GM12878 (cell line): ENCODE results near the gene DNAJA1. TPM values are rescaled to one million over a fixed set of nuclear protein-coding genes. Genes with fewer than 3 reads are reported as not detected.
A peak's percentile ranks its signal among the peaks of the same experiment; 100 is the strongest.

Experiments
- ATF3 ChIP-seq: IDR thresholded peaks from 2 replicates; pipeline ENCODE4 v1.6.1; 2011; ENCODE audit warnings: low read depth, mild to moderate bottlenecking, low read length, moderate library complexity, borderline replicate concordance; ENCODE audit errors: extremely low read depth
- ATF7 ChIP-seq: fragments of 450-650 bp; IDR thresholded peaks from 2 replicates; pipeline ENCODE4 v1.6.1; 2016; ENCODE audit warnings: low read depth, mild to moderate bottlenecking
- BCL3 ChIP-seq: IDR thresholded peaks from 2 replicates; pipeline ENCODE4 v1.6.1; 2011; ENCODE audit warnings: borderline replicate concordance, low read depth, mild to moderate bottlenecking, moderate library complexity, low read length; ENCODE audit not compliant: insufficient read depth, poor library complexity, severe bottlenecking
- CEBPZ ChIP-seq: fragments of 150-350 bp; IDR thresholded peaks from 2 replicates; pipeline ENCODE4 v1.6.1; 2016; ENCODE audit warnings: low read depth, low read length
- CREM ChIP-seq: IDR thresholded peaks from 2 replicates; pipeline ENCODE4 v1.6.1; 2014; ENCODE audit warnings: antibody characterized with exemption, low read depth
- DPF2 ChIP-seq: fragments of 450-650 bp; IDR thresholded peaks from 2 replicates; pipeline ENCODE4 v1.6.1; 2017; ENCODE audit warnings: mild to moderate bottlenecking
- EGR1 ChIP-seq, 2 experiments: IDR thresholded peaks; 1 replicate in 1 of 2; 2 replicates in 1 of 2; pipeline ENCODE4 v1.6.1; 2011 to 2012; ENCODE audit warnings: low read depth in 2 of 2, low read length in 2 of 2, borderline replicate concordance in 1 of 2, mild to moderate bottlenecking in 1 of 2, moderate library complexity in 1 of 2
- IRF5 ChIP-seq: fragments of 450-650 bp; IDR thresholded peaks from 2 replicates; pipeline ENCODE4 v1.6.1; 2017; ENCODE audit warnings: borderline replicate concordance
- JUND ChIP-seq: IDR thresholded peaks from 2 replicates; pipeline ENCODE4 v1.6.1; 2012; ENCODE audit warnings: low read depth, mild to moderate bottlenecking, low read length, improper control_type of control experiment, moderate library complexity
- REST ChIP-seq: IDR thresholded peaks from 2 replicates; pipeline ENCODE4 v1.6.1; 2012; ENCODE audit warnings: mild to moderate bottlenecking, low read depth, low read length
- RUNX3 ChIP-seq: IDR thresholded peaks from 2 replicates; pipeline ENCODE4 v1.6.1; 2012; ENCODE audit warnings: low read length, inconsistent platforms
- TCF3 ChIP-seq: IDR thresholded peaks from 2 replicates; pipeline ENCODE4 v1.6.1; 2012; ENCODE audit warnings: low read depth, mild to moderate bottlenecking, low read length, borderline replicate concordance; ENCODE audit not compliant: insufficient read depth
- YBX1 ChIP-seq: fragments of 450-650 bp; IDR thresholded peaks from 2 replicates; pipeline ENCODE4 v1.6.1; 2016; ENCODE audit warnings: antibody characterized with exemption
- ZNF687 ChIP-seq: fragments of 450-650 bp; IDR thresholded peaks from 2 replicates; pipeline ENCODE4 v1.6.1; 2017; ENCODE audit warnings: mild to moderate bottlenecking, moderate library complexity
- ZSCAN29 ChIP-seq: fragments of 450-650 bp; IDR thresholded peaks from 2 replicates; pipeline ENCODE4 v1.6.1; 2017; ENCODE audit warnings: mild to moderate bottlenecking, moderate library complexity
- polyA plus RNA-seq, 11 experiments: library from polyadenylated mRNA; depleted of rRNA in 4 of 11; unstranded in 6 of 11; stranded (reverse) in 5 of 11; fragments of >200 nt; fragmentation: Nextera tagmentation in 4 of 11; fragmentation: Illumina TruSeq in 1 of 11; extraction: Ambion mirVana in 4 of 11; extraction: Trizol in 1 of 11; gene quantifications; 1 replicate in 1 of 11; 2 replicates in 10 of 11; pipeline versions ENCODE4 v1.2.1 to v1.2.3, GENCODE V29; 2011 to 2016; ENCODE audit warnings: inconsistent platforms in 2 of 11, missing spikeins in 2 of 11, low read depth in 1 of 11
- total RNA-seq, 4 experiments: library from RNA; depleted of rRNA in 3 of 4; stranded (reverse); fragments of >200 nt in 3 of 4; fragmentation: Illumina TruSeq in 1 of 4; extraction: Trizol in 1 of 4; gene quantifications; 2 replicates each; pipeline versions ENCODE4 v1.2.1 to v1.2.3, GENCODE V29; 2013 to 2021

The DNAJA1 gene
- total and polyA plus RNA-seq, 10 of the 15 experiments (the other 5 are each of a cell fraction or from before 2014, with no cell fraction given) = 69.7 to 206 (median 146) TPM

- TF ChIP-seq EGR1 (IDR thresholded peaks at IDR 0.05; ENCODE audit: borderline replicate concordance in 1 of 2, low read depth in 2 of 2, low read length in 2 of 2) = 0 out of 3 replicates have a peak, but pooled peaks of 1 of the 2 experiments have one; percentile 5
- 0 out of 2 replicates have a peak, but pooled peaks have one; percentile 15 for TF ChIP-seq TCF3
- peak; percentile 47 for TF ChIP-seq RUNX3
- no peak for TF ChIP-seq ATF3
- TF ChIP-seq REST = no peak
- no peak for TF ChIP-seq IRF5
- TF ChIP-seq BCL3 = peak; percentile 45
- TF ChIP-seq CEBPZ = no peak
- TF ChIP-seq DPF2 = 0 out of 2 replicates have a peak, but pooled peaks have one; percentile 16
- TF ChIP-seq ZSCAN29 = no peak
- peak; percentile 96 for TF ChIP-seq ATF7
- TF ChIP-seq ZNF687 = 0 out of 2 replicates have a peak, but pooled peaks have one; percentile 33
- TF ChIP-seq JUND = peak; percentile 67
- TF ChIP-seq YBX1 = no peak
- peak; percentile 94 for TF ChIP-seq CREM
Measured at GRCh38 chr9:33044162-33044673, 19.1 kb downstream of the DNAJA1 start (continued).
